Peyer's patch (tissue), 4 donors: ENCODE data around the gene SLC45A1.

ENCODE experiments used
- CTCF ChIP-seq, 6 experiments: fragments of 450-650 bp in 4 of 6; fragments of 200-600 bp in 2 of 6; sonication (generic) in 1 of 6; IDR thresholded peaks; one replicate each; pipeline ENCODE4 v1.5.1; 2017 to 2019; ENCODE audit warnings: antibody characterized with exemption in 6 of 6, mild to moderate bottlenecking in 3 of 6, moderate library complexity in 1 of 6
- POLR2A ChIP-seq, 2 donors: fragments of 450-650 bp; IDR thresholded peaks; one replicate each; pipeline ENCODE4 v1.5.1; 2017; ENCODE audit warnings: antibody characterized with exemption in 2 of 2, mild to moderate bottlenecking in 2 of 2, moderate library complexity in 2 of 2

- TF ChIP-seq POLR2A (IDR thresholded peaks at IDR 0.05) (no peak), CTCF (IDR thresholded peaks at IDR 0.05) (no peak)
These were observed 3.7 kb downstream of the SLC45A1 start for GRCh38 chr1:8321612-8322011.
